HCT116 (cell line): ENCODE measurements around the gene TMEM9B. TPM values are rescaled to one million over a fixed set of nuclear protein-coding genes. Genes with fewer than 3 reads are reported as not detected.

Source experiments
- ATAC-seq: fragments of 200-7000 bp; cut with Tn5 transposase; 2 replicates; pipeline ENCODE4 v1.9.1; 2020; ENCODE audit warnings: mild to moderate bottlenecking, moderate library complexity
- BruUV-seq: library from RNA; stranded (reverse); fragments of 400-500 nt; replicated peaks from 2 replicates; lab custom pipeline; 2021; lab: Mats Ljungman, UMichigan
- CTCF ChIA-PET: fragments of 300-600 bp; sonication (Branson Sonifier 250); formaldehyde crosslinking; loops from one replicate; lab custom pipeline; 2021; ENCODE audit warnings: antibody characterized with exemption; lab: Charles Lee
- POLR2A ChIA-PET: fragments of 300-600, 350-600 bp; sonication (Branson Sonifier 250); formaldehyde crosslinking; loops from one replicate; lab custom pipeline; 2021; ENCODE audit warnings: antibody characterized with exemption; lab: Charles Lee
- RAD21 ChIA-PET, 2 experiments: fragments of 300-600 bp; sonication (Branson Sonifier 250); formaldehyde crosslinking; loops; one replicate each; lab custom pipeline; 2023; ENCODE audit warnings: low total read pairs in 2 of 2; ENCODE audit not compliant: uncharacterized antibody in 2 of 2, unreplicated experiment in 2 of 2, low non-redundant PET in 1 of 2; lab: Charles Lee
- DNase-seq: peaks from one replicate; pipeline ENCODE4 v3.0.0-alpha.2; 2010; ENCODE audit warnings: low read depth, low spot score
- H2AFZ ChIP-seq: fragments of 200-600 bp; shearing (Covaris generic), sonication (generic); 2 replicates; pipeline ENCODE4 v1.6.1; 2017; ENCODE audit warnings: low read depth, mixed run types, mixed read lengths, antibody characterized with exemption, low read length; ENCODE audit not compliant: poor library complexity, severe bottlenecking
- H3K27ac ChIP-seq: 2 replicates; pipeline ENCODE4 v1.5.1; 2012; ENCODE audit warnings: low read depth, low read length
- H3K27me3 ChIP-seq: fragments of 200-600 bp; sonication (generic); 2 replicates; pipeline ENCODE4 v1.6.1; 2016; ENCODE audit warnings: mixed run types, low read length, mixed read lengths; ENCODE audit not compliant: insufficient read depth
- H3K36me3 ChIP-seq, 2 experiments: fragments of 200-500 bp in 1 of 2; fragments of 200-600 bp in 1 of 2; sonication (Bioruptor generic) in 1 of 2; sonication (generic) in 1 of 2; 2 replicates each; pipeline versions ENCODE4 v1.5.1 to v1.6.1; 2014 to 2016; ENCODE audit warnings: low read length in 2 of 2, inconsistent platforms in 1 of 2, mixed read lengths in 1 of 2, mixed run types in 1 of 2; ENCODE audit not compliant: insufficient read depth in 2 of 2, control insufficient read depth in 1 of 2
- H3K4me1 ChIP-seq, 2 experiments: fragments of 200-600 bp in 1 of 2; sonication (generic) in 1 of 2; 2 replicates each; pipeline versions ENCODE4 v1.5.1 to v1.6.1; 2012 to 2017; ENCODE audit warnings: low read length in 2 of 2, inconsistent platforms in 1 of 2, mild to moderate bottlenecking in 1 of 2, mixed read lengths in 1 of 2, mixed run types in 1 of 2, moderate library complexity in 1 of 2; ENCODE audit not compliant: insufficient read depth in 2 of 2, control insufficient read depth in 1 of 2
- H3K4me2 ChIP-seq: fragments of 200-600 bp; sonication (generic); 2 replicates; pipeline ENCODE4 v1.6.1; 2017; ENCODE audit warnings: mixed run types, low read length, mixed read lengths
- H3K4me3 ChIP-seq, 2 experiments: fragments of 200-600 bp in 1 of 2; sonication (generic) in 1 of 2; replicated peaks in 1 of 2; 2 replicates each; pipeline ENCODE4 v1.5.1; 2011 to 2016; ENCODE audit warnings: low read length in 2 of 2, control low read depth in 1 of 2, low read depth in 1 of 2, mild to moderate bottlenecking in 1 of 2, mixed read lengths in 1 of 2, mixed run types in 1 of 2
- H3K79me2 ChIP-seq: fragments of 200-600 bp; sonication (generic); 2 replicates; pipeline ENCODE4 v1.6.1; 2017; ENCODE audit warnings: mild to moderate bottlenecking, mixed run types, low read length, moderate library complexity, mixed read lengths; ENCODE audit not compliant: insufficient read depth
- H3K9ac ChIP-seq: fragments of 200-600 bp; sonication (generic); 2 replicates; pipeline ENCODE4 v1.6.1; 2016; ENCODE audit warnings: low read length, mixed read lengths
- H3K9me2 ChIP-seq: fragments of 200-600 bp; sonication (generic), shearing (Covaris generic); 2 replicates; pipeline ENCODE4 v1.6.1; 2017; ENCODE audit warnings: mixed run types, mild to moderate bottlenecking, moderate library complexity; ENCODE audit not compliant: insufficient read depth
- H3K9me3 ChIP-seq, 2 experiments: fragments of 200-500 bp in 1 of 2; fragments of 200-600 bp in 1 of 2; sonication (Bioruptor generic) in 1 of 2; sonication (generic) in 1 of 2; 2 replicates each; pipeline ENCODE4 v1.6.1; 2014 to 2017; ENCODE audit warnings: low read length in 2 of 2, mixed read lengths in 2 of 2, inconsistent platforms in 1 of 2, low read depth in 1 of 2, mild to moderate bottlenecking in 1 of 2, mixed run types in 1 of 2, moderate library complexity in 1 of 2; ENCODE audit not compliant: control insufficient read depth in 1 of 2, insufficient read depth in 1 of 2
- H4K20me1 ChIP-seq: fragments of 200-600 bp; sonication (generic), shearing (Covaris generic); 2 replicates; pipeline ENCODE4 v1.6.1; 2017; ENCODE audit warnings: mixed run types, mild to moderate bottlenecking, moderate library complexity; ENCODE audit not compliant: insufficient read depth
- EZH2 ChIP-seq: fragments of 200-600 bp; sonication (generic); IDR thresholded peaks from 2 replicates; pipeline ENCODE4 v1.6.1; 2017; ENCODE audit warnings: antibody characterized with exemption, mixed run types
- POLR2A ChIP-seq: IDR thresholded peaks from 2 replicates; pipeline ENCODE4 v1.7.0; 2011; ENCODE audit warnings: borderline replicate concordance; ENCODE audit not compliant: insufficient read depth, insufficient read length; ENCODE audit errors: extremely low read depth
- POLR2AphosphoS5 ChIP-seq: IDR thresholded peaks from 2 replicates; pipeline ENCODE4 v1.6.1; 2011; ENCODE audit warnings: mild to moderate bottlenecking, low read depth, low read length, moderate library complexity
- RAD21 ChIP-seq: IDR thresholded peaks from 2 replicates; pipeline ENCODE4 v1.6.1; 2012; ENCODE audit warnings: low read depth, mild to moderate bottlenecking
- SIN3A ChIP-seq: IDR thresholded peaks from 2 replicates; pipeline ENCODE4 v1.6.1; 2012; ENCODE audit warnings: low read depth
- TCF7L2 ChIP-seq: IDR thresholded peaks from 2 replicates; pipeline ENCODE4 v1.7.0; 2011; ENCODE audit warnings: borderline replicate concordance, inconsistent platforms; ENCODE audit not compliant: insufficient read depth, insufficient read length; ENCODE audit errors: extremely low read depth
- YY1 ChIP-seq: IDR thresholded peaks from 2 replicates; pipeline ENCODE4 v1.6.1; 2011; ENCODE audit warnings: low read length, low read depth, moderate library complexity, mild to moderate bottlenecking; ENCODE audit not compliant: insufficient replicate concordance; ENCODE audit errors: extremely low read depth
- ZFX ChIP-seq: fragments of 450-650 bp; IDR thresholded peaks from 2 replicates; pipeline ENCODE4 v1.6.1; 2017
- intact Hi-C: fragments of 100-400 bp; cut with micrococcal nuclease; formaldehyde crosslinking; loops from 2 replicates; pipeline ENCODE4 v1.10.0; 2022
- total RNA-seq: library from RNA; stranded (reverse); gene quantifications from one replicate; pipeline ENCODE4 v1.2.1, GENCODE V29; 2021; ENCODE audit not compliant: unreplicated experiment
- TF ChIP-seq, protein P1 (sequence below): IDR thresholded peaks from 2 replicates; pipeline ENCODE4 v1.6.1; 2012

The TMEM9B gene
- total RNA-seq, 1 experiment from 2014 or later = 26.8 TPM

DNA sequence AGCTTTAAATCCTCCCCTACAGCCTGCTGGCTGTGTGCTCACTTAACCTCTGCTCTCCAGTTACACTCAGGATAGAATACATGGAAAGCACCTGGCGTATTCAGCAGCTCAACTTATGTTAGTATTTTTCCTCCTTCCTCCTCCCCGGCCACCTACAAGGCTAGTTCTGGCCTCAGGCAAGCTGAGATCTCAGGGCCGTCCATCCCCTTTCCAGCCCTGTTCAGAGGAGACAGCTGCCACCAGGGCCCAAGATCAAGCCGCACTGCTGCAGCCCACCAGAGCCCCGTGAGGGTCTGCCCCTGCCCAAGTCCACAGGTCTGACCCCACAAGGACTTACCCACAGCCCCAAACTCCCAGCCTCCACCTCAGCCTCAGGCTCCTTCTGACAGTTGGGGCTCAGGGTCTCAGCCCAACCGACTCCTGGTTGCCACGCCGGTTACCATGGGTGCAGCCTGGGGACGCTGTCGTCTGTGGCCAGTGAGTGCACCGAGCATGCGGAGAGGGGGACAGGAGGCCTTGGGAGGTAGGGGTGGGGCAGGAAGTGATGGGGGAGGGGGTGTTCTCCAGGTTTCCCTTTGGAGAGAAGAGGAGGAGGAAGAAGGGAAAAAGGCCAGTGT, 31.6 kb downstream of the TMEM9B start, which contains the start of gene C11orf16:
C11orf16 (minus strand) TSS at position 384 of the 617 bp plus-strand sequence. CDS start 639 bp downstream, outside the sequence.
- Histone ChIP-seq H2AFZ (no peak within 1 kb of the TSS), H3K79me2 (no peaks in the 10 kb centered on the region)
- ATAC-seq = no peak

DNA sequence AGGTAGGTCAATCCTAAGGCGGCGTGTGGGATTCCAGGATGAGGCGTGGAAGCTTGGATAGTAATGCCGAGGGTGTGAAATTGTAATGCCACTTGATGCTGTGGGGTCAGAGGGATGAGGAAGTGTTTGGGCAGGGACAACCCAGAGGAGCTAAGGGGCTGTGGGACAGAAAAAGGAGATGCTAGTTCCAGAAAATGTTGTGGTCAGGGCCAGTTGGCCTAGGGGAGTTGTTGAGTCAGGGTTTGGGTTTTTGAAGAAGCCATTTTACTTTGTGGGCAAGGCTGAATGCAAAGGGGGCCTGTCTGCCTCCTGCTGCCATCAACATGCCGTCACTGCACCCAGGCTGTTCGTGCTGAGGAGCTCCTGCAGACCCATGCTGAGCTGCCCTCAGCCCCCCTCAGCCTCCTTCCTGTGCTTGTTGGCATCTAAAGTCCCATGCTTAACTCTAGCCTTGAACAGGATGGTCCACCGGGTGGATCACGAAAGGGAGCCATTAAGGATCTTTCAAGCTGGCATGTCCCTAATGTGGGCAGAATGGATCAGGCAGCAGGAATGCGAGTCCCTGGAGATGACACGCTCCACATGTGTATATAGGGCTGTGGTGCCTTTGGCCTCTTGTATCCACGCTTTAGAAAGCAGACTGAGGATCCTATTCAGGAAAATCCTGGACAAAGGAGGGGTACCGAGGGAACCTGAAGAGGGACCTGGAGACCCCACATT, 33.6 kb downstream of the TMEM9B start:
- no peak overlapping the region for H2AFZ ChIP-seq
- no peaks in the 10 kb centered on the region for H3K9me2 ChIP-seq
- peaks cover 10 to 17% of the 10 kb centered on the region in 2 experiments for H3K4me1 ChIP-seq
- H3K4me2 ChIP-seq = no peak overlapping the region
- H3K9ac ChIP-seq = no peak overlapping the region
- H3K4me3 ChIP-seq = no peak overlapping the region
- DNase-seq (no peak), ATAC-seq (no peak)
- CTCF ChIA-PET = no interaction called here
- no peaks in the 10 kb centered on the region for H3K79me2 ChIP-seq
- H3K36me3 ChIP-seq = no peaks in the 10 kb centered on the region
- H3K9me3 ChIP-seq = no peaks in the 10 kb centered on the region
- H4K20me1 ChIP-seq = no peaks in the 10 kb centered on the region
- TF ChIP-seq POLR2A (no peak), YY1 (no peak), EZH2 (no peak)
- TF ChIP-seq, all 23 proteins: peak for 0
- BruUV-seq = no TSS peak
- no peaks in the 10 kb centered on the region for H3K27me3 ChIP-seq
- H3K27ac ChIP-seq = no peak overlapping the region
- intact Hi-C loops = no loop called here
- RAD21 ChIA-PET = no interaction called here
- POLR2A ChIA-PET = no interaction called here

More for the DNA sequence above, 31.6 kb downstream of the TMEM9B start, which contains the start of gene C11orf16:
- Histone ChIP-seq H3K9me3 (no peaks in the 10 kb centered on the region), H3K27me3 (no peaks in the 10 kb centered on the region), H4K20me1 (no peaks in the 10 kb centered on the region), H3K4me2 (no peak within 1 kb of the TSS), H3K9me2 (no peaks in the 10 kb centered on the region), H3K4me1 (peaks cover 12 to 20% of the 10 kb centered on the region in 2 experiments), H3K9ac (no peak within 1 kb of the TSS), H3K27ac (no peak within 1 kb of the TSS; the same call in 1 of the 2 replicates), H3K36me3 (no peaks in the 10 kb centered on the region), H3K4me3 (no peak within 1 kb of the TSS)
- TF ChIP-seq TCF7L2 (no peak), ZFX (no peak), POLR2A (no peak), SIN3A (no peak), RAD21 (no peak), POLR2AphosphoS5 (no peak)
- TF ChIP-seq, protein P1, sequence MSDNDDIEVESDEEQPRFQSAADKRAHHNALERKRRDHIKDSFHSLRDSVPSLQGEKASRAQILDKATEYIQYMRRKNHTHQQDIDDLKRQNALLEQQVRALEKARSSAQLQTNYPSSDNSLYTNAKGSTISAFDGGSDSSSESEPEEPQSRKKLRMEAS = no peak
- ChIA-PET RAD21 (no interaction called here), POLR2A (no interaction called here), CTCF (no interaction called here)
- no peak for DNase-seq
- intact Hi-C loops = no loop called here
- no TSS peak for BruUV-seq
